GM20431 (cell line): ENCODE results near the gene ZDHHC11B.
"Not testable (repeated sequence)": the region's sequence is repeated elsewhere in the genome, so short reads cannot be mapped to it uniquely, and the experiment has no call there.

ENCODE experiments used
- in situ Hi-C: fragments of 300-500 bp; cut with MseI, MboI; formaldehyde crosslinking; loops from one replicate; pipeline ENCODE4 v1.15.0; 2020; ENCODE audit warnings: low sequenced_read_pairs; ENCODE audit not compliant: unreplicated experiment

ZDHHC11B gene

GRCh38 chr5:691049-691448, 93.5 kb downstream of the ZDHHC11B start:
- in situ Hi-C loops = not testable (repeated sequence)

GRCh38 chr5:690293-690692, 94.2 kb downstream of the ZDHHC11B start:
- in situ Hi-C loops = not testable (repeated sequence)

- in situ Hi-C loops = not testable (repeated sequence)
These were observed 96.0 kb downstream of the ZDHHC11B start for GRCh38 chr5:688348-689010.

GRCh38 chr5:686936-687335, 97.6 kb downstream of the ZDHHC11B start:
- in situ Hi-C loops = not testable (repeated sequence)

GRCh38 chr5:686172-686523, 98.4 kb downstream of the ZDHHC11B start:
- in situ Hi-C loops = not testable (repeated sequence)

- in situ Hi-C loops = no loop called here
These were observed 99.0 kb downstream of the ZDHHC11B start for GRCh38 chr5:685262-686171.

- in situ Hi-C loops = no loop called here
These were observed 99.7 kb downstream of the ZDHHC11B start for GRCh38 chr5:684751-685216.

GRCh38 chr5:683551-684481, 100.7 kb downstream of the ZDHHC11B start:
- in situ Hi-C loops = no loop called here

GRCh38 chr5:682651-683358, 101.7 kb downstream of the ZDHHC11B start:
- in situ Hi-C loops = not testable (repeated sequence)

GRCh38 chr5:682216-682615, 102.3 kb downstream of the ZDHHC11B start:
- in situ Hi-C loops = not testable (repeated sequence)

GRCh38 chr5:681317-682191, 103.0 kb downstream of the ZDHHC11B start:
- in situ Hi-C loops = not testable (repeated sequence)

- in situ Hi-C loops = not testable (repeated sequence)
These were observed 103.7 kb downstream of the ZDHHC11B start for GRCh38 chr5:680836-681235.

- in situ Hi-C loops = not testable (repeated sequence)
These were observed 104.3 kb downstream of the ZDHHC11B start for GRCh38 chr5:680118-680795.

GRCh38 chr5:679166-679895, 105.2 kb downstream of the ZDHHC11B start:
- in situ Hi-C loops = not testable (repeated sequence)

GRCh38 chr5:678521-678920, 106.0 kb downstream of the ZDHHC11B start:
- in situ Hi-C loops = not testable (repeated sequence)

GRCh38 chr5:677131-678101, 107.1 kb downstream of the ZDHHC11B start:
- in situ Hi-C loops = no loop called here
